HL-60/S4 treated with phorbol 12-myristate 13-acetate at 8.2 ng/mL for 4 days and 3 days (cell line): ENCODE measurements around the gene SLC16A11.
"Not testable (repeated sequence)": the region's sequence is repeated elsewhere in the genome, so short reads cannot be mapped to it uniquely, and the experiment has no call there.

Experiments
- in situ Hi-C: fragments of 300-500 bp; cut with MboI; formaldehyde crosslinking; loops from 2 replicates; pipeline ENCODE4 v1.15.0; 2022; ENCODE audit warnings: low sequenced_read_pairs

The SLC16A11 gene, protein sequence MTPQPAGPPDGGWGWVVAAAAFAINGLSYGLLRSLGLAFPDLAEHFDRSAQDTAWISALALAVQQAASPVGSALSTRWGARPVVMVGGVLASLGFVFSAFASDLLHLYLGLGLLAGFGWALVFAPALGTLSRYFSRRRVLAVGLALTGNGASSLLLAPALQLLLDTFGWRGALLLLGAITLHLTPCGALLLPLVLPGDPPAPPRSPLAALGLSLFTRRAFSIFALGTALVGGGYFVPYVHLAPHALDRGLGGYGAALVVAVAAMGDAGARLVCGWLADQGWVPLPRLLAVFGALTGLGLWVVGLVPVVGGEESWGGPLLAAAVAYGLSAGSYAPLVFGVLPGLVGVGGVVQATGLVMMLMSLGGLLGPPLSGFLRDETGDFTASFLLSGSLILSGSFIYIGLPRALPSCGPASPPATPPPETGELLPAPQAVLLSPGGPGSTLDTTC

DNA sequence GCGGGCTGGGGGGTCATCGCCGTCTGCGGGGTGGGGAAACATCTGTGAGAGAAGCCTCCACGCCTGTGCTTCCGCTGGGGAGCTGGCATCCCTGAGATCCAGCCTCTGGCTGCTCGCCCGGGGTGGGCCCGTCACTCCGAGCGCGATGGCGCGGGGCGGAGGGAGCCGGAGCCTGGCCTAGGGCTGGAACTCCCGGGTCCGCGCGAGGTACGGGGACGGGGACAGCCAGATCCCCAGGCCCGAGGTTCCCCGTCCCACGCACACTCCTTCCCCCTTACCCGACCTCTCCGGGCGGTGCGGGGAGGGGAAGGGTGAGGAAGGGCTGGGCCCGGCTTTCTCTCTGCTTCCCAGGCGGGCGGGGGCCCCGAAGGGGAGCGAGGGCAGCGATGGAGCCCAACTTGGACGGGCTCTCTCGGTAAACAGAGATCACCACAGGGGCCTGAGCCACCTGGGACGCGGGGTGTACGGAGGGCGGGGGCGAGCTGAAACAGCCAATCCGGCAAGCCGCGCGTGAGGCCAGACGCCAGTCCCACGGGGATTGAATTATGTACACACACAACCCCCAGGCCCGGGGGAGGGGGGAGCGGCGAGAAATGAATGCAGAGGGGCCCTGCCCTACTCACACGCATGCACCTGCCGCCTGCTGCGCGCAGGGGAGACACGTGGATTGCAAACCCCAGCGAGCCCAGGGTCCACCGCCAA, at the start of gene SLC16A11:
Gene SLC16A11, minus strand, starts transcription at position 596 of the 702 bp plus-strand sequence. Its CDS starts 579 bp downstream, at position 17.
- in situ Hi-C loops = no loop called here

- in situ Hi-C loops = not testable (repeated sequence)
Observed at GRCh38 chr17:7091311-7092005, 47.6 kb upstream of the SLC16A11 start.

DNA sequence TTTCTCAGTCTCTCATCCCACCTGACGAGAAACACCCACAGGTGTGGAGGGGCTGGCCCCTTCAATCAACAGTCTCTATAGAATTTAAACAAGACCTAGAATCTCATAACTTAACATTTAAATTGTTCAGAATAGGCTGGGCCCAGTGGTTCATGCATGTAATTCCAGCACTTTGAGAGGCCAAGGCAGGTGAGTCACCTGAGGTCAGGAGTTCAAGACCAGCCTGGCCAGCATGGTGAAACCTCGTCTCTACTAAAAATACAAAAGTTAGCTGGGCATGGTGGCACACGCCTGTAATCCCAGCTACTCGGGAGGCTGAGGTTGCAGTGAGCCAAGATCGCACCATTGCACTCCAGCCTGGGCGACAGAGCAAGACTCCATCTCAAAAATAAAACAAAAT, 45.7 kb upstream of the SLC16A11 start:
- in situ Hi-C loops = not testable (repeated sequence)

GRCh38 chr17:7088442-7088841, 44.5 kb upstream of the SLC16A11 start:
- in situ Hi-C loops = not testable (repeated sequence)

GRCh38 chr17:7084088-7084487, 40.2 kb upstream of the SLC16A11 start:
- in situ Hi-C loops = no loop called here

DNA sequence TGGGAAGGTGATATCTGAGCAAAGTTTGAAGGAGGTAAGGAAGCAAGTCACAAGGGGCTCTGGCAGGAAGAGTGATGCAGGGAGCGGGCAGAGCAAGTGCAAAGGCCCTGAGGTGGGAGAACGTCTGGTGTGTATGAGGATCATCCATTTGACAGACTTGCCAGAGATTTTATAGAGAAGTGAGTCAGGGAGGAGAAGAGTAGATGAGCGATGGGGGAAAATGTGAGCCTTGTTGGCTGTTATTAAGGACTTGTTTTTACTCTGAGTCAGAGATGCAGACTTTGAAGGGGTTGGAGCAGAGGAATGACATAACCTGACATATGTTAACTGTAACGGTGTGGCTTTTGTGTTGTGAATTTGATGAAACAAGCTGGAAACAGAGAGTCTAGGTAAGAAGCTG, 39.7 kb upstream of the SLC16A11 start:
- in situ Hi-C loops = no loop called here

- in situ Hi-C loops = no loop called here
Observed at GRCh38 chr17:7081341-7082062, 37.6 kb upstream of the SLC16A11 start.

DNA sequence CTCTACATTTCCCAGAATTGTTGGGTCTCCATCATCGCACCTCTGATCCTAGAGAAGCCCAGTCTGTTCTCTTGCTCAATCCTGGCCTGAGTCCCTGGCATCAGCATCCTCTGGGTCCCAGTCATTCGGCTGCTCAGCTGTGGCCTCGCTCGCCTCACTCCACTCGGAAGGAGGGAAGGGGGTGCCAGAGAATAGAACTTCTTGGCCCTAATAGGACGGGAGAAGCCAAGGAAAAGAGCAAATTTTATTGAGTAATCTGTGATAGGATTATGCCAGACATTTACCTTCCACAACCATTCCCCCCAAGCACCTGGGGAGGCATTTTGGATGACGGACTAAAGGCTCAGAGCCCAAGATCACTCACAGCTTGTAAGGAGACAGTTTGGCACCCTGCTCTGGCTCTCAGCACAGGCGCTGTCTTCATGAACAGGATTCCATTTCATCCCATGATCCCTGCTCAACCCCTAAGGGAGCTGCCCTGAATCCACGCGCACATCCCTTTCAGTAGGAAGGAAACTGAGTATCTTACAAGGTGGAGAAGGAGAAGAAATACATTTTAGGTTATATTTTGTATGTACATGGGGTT, 36.7 kb upstream of the SLC16A11 start:
- in situ Hi-C loops = no loop called here

GRCh38 chr17:7079581-7080455, 35.9 kb upstream of the SLC16A11 start, which contains the start of gene CLEC10A:
Gene CLEC10A, minus strand, starts transcription at chr17:7080251. Its CDS starts 1,439 bp downstream, at chr17:7078812.
- in situ Hi-C loops = no loop called here

DNA sequence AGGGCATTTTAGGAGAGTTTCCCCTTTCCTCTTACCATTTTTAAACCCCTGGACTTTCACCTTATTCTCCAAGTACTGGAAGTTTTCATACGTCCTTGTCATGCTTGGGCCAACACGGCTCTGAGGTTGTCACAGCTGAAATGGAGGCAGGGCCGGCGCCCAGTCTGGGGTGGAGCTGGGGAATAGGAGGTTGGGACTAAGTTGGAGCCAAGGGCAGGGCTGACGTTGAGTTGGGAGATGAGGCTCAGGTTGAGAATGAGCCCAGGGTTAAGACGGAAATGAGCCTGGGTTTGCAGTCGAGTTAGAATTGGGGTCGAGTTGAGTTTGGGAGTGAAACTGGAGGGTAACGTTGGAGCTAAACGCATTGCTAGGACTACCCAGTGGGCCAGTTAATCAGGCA, 34.8 kb upstream of the SLC16A11 start:
- in situ Hi-C loops = no loop called here

GRCh38 chr17:7077911-7078546, 34.1 kb upstream of the SLC16A11 start:
- in situ Hi-C loops = no loop called here

- in situ Hi-C loops = no loop called here
Observed at GRCh38 chr17:7074931-7075330, 31.0 kb upstream of the SLC16A11 start.

GRCh38 chr17:7072406-7072805, 28.5 kb upstream of the SLC16A11 start:
- in situ Hi-C loops = no loop called here

GRCh38 chr17:7070712-7071111, 26.8 kb upstream of the SLC16A11 start:
- in situ Hi-C loops = no loop called here

- in situ Hi-C loops = loop anchor here (10.0 kb wide), 1 partner anchor 67 kb away; no protein-coding TSS in a partner anchor
Observed at GRCh38 chr17:7068268-7068667, 24.4 kb upstream of the SLC16A11 start.

- in situ Hi-C loops = loop anchor here (10.0 kb wide), 1 partner anchor 68 kb away; no protein-coding TSS in a partner anchor
Observed at GRCh38 chr17:7067198-7067597, 23.3 kb upstream of the SLC16A11 start.

DNA sequence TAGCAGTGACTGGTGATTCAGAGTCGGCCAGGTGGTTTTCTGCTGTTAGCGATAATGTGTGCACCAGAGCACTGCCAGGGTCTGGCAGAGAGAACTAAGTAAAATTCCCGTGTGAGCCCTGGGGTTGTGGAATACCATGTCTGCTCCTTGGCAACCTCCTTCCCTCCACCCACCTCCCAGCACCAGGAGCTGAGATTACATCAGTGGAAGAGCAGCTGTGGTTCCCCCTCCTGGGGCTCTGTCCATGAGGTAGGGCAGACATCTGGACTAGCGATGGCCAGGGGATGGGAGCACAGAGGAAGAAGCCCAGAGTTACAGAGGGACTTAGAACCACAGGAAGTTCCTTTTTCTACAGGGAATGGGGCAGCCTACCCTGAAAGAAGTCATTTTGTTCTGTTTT, 20.4 kb upstream of the SLC16A11 start:
- in situ Hi-C loops = loop anchor here (10.0 kb wide), 1 partner anchor 71 kb away; no protein-coding TSS in a partner anchor

- in situ Hi-C loops = loop anchor here (10.0 kb wide), 1 partner anchor 71 kb away; no protein-coding TSS in a partner anchor
Observed at GRCh38 chr17:7063518-7064094, 19.7 kb upstream of the SLC16A11 start.
